ENCODE data around the gene MED9.

GRCh38 chr17:17497065-17497844, 20.5 kb downstream of the MED9 start:
- TF ChIP-seq POLR2AphosphoS5 (IDR thresholded peaks at IDR 0.05; ENCODE audit: control insufficient read depth, insufficient read depth, low read depth, low read length) (no peak), ZNF668 (CRISPR knock-in tag; IDR thresholded peaks at IDR 0.05) (no peak), EZH2 (IDR thresholded peaks at IDR 0.05; ENCODE audit: borderline replicate concordance, low read depth, low read length) (no peak), CTCF (IDR thresholded peaks at IDR 0.05 in 2 of 3, conservative IDR thresholded peaks at IDR 0.05 in 1 of 3; ENCODE audit: insufficient read depth in 2 of 3, low read depth in 1 of 3, low read length in 3 of 3) (no peak; a peak in 1 of 6 replicates), ZNF41 (CRISPR knock-in tag; conservative IDR thresholded peaks at IDR 0.05) (no peak), ZNF3 (CRISPR knock-in tag; IDR thresholded peaks at IDR 0.05) (no peak), CHD1 (IDR thresholded peaks at IDR 0.05; ENCODE audit: low read length) (no peak), RFX1 (IDR thresholded peaks at IDR 0.05) (no peak), ZNF695 (CRISPR knock-in tag; IDR thresholded peaks at IDR 0.05) (no peak), HDAC2 (IDR thresholded peaks at IDR 0.05) (no peak), HNRNPK (IDR thresholded peaks at IDR 0.05; ENCODE audit: low read depth, low read length, poor library complexity, severe bottlenecking) (no peak), SMAD1 (IDR thresholded peaks at IDR 0.05; ENCODE audit: low read depth, low read length, partially characterized antibody) (no peak)
- TF ChIP-seq, protein P1, sequence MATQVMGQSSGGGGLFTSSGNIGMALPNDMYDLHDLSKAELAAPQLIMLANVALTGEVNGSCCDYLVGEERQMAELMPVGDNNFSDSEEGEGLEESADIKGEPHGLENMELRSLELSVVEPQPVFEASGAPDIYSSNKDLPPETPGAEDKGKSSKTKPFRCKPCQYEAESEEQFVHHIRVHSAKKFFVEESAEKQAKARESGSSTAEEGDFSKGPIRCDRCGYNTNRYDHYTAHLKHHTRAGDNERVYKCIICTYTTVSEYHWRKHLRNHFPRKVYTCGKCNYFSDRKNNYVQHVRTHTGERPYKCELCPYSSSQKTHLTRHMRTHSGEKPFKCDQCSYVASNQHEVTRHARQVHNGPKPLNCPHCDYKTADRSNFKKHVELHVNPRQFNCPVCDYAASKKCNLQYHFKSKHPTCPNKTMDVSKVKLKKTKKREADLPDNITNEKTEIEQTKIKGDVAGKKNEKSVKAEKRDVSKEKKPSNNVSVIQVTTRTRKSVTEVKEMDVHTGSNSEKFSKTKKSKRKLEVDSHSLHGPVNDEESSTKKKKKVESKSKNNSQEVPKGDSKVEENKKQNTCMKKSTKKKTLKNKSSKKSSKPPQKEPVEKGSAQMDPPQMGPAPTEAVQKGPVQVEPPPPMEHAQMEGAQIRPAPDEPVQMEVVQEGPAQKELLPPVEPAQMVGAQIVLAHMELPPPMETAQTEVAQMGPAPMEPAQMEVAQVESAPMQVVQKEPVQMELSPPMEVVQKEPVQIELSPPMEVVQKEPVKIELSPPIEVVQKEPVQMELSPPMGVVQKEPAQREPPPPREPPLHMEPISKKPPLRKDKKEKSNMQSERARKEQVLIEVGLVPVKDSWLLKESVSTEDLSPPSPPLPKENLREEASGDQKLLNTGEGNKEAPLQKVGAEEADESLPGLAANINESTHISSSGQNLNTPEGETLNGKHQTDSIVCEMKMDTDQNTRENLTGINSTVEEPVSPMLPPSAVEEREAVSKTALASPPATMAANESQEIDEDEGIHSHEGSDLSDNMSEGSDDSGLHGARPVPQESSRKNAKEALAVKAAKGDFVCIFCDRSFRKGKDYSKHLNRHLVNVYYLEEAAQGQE (IDR thresholded peaks at IDR 0.05; ENCODE audit: borderline replicate concordance), result no peak
- TF ChIP-seq, protein P1 (CRISPR knock-in tag; IDR thresholded peaks at IDR 0.05; ENCODE audit: low read depth), result no peak

Data from K562 (cell line).